ENCODE data around the gene MOSMO.

MOSMO gene

DNA sequence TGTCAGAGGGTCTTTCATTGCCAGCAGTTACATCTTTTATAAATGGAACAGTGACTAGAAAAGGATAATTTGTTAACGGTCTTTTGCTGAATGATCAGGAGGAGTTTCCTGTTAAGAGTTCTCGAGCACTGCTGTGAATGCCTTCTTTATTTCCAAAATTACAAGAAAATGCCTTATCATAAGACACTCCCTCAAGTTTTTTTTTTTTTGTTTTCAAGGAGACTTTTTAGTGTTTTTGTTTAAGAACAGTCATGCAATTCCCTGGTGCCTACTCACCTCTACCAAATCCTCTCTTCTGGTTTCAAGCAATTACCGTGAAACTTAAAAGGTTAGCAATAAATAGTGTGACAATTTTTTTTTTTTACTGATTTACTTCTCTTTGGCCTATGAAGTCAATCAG, 65.4 kb downstream of the MOSMO start:
- H3K4me3 ChIP-seq (replicated peaks; ENCODE audit: low read depth, low read length) = no peak overlapping the region

DNA sequence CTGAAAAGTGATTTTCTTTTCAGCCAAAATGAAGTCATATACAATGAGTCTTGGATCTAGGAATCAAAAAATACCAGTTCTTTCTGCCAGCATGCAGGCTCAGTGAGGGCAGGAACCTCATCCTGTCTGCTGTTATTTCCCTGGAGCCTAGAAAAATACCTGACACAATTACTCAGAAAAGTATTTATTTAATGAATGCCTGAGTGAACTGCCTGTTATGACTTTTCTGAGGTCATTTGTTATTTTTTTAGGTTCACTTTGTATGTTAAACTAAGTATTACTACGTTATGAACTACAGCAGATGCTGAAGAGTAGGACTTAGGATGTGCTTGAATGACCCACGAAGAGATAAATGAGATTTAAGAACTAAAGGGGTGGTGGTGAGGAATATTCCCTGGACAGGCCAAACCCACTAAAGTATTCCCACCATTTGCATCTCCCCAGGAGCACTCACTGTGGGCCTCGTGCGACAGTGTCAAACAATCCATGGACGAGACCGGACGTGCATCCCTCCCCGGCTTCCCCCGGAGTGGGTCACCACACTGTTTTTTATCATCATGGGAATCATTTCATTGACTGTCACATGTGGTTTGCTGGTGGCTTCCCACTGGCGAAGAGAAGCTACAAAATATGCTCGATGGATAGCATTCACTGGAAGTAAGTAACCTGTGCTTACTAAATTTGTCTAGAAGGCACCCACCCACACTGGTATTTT, 67.3 kb downstream of the MOSMO start:
- no peak overlapping the region for H3K4me3 ChIP-seq (replicated peaks; ENCODE audit: low read depth, low read length)
- DNase-seq (ENCODE audit: low read depth) = no peak
- TF ChIP-seq, protein P1, sequence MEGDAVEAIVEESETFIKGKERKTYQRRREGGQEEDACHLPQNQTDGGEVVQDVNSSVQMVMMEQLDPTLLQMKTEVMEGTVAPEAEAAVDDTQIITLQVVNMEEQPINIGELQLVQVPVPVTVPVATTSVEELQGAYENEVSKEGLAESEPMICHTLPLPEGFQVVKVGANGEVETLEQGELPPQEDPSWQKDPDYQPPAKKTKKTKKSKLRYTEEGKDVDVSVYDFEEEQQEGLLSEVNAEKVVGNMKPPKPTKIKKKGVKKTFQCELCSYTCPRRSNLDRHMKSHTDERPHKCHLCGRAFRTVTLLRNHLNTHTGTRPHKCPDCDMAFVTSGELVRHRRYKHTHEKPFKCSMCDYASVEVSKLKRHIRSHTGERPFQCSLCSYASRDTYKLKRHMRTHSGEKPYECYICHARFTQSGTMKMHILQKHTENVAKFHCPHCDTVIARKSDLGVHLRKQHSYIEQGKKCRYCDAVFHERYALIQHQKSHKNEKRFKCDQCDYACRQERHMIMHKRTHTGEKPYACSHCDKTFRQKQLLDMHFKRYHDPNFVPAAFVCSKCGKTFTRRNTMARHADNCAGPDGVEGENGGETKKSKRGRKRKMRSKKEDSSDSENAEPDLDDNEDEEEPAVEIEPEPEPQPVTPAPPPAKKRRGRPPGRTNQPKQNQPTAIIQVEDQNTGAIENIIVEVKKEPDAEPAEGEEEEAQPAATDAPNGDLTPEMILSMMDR (IDR thresholded peaks at IDR 0.05; ENCODE audit: low read length, missing control alignments) = no peak

More for the DNA sequence above, 65.4 kb downstream of the MOSMO start:
- TF ChIP-seq, protein P1 (IDR thresholded peaks at IDR 0.05; ENCODE audit: low read length, missing control alignments) = no peak
- DNase-seq (ENCODE audit: low read depth) = peak; percentile 18

DNA sequence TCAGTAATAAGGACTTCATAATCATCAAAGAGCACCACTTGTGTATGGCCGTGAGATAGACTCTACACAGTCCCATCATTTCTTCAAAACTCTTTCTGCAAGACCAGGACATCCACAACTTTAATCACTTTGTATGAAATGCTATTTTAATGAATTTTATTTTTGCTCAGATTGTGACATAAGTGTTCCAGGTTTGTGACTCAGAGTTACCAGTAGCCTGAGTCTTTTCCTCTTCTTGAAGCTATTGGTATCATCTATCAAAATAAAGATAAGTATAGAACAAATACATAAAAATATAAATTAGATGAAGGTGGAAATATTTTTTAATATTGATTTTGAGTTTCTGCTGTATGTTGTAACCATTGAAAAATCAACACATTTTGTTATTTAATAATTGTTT, 67.9 kb downstream of the MOSMO start:
- DNase-seq (ENCODE audit: low read depth) = no peak
- TF ChIP-seq, protein P1 (IDR thresholded peaks at IDR 0.05; ENCODE audit: low read length, missing control alignments) = no peak
- no peak overlapping the region for H3K4me3 ChIP-seq (replicated peaks; ENCODE audit: low read depth, low read length)

DNA sequence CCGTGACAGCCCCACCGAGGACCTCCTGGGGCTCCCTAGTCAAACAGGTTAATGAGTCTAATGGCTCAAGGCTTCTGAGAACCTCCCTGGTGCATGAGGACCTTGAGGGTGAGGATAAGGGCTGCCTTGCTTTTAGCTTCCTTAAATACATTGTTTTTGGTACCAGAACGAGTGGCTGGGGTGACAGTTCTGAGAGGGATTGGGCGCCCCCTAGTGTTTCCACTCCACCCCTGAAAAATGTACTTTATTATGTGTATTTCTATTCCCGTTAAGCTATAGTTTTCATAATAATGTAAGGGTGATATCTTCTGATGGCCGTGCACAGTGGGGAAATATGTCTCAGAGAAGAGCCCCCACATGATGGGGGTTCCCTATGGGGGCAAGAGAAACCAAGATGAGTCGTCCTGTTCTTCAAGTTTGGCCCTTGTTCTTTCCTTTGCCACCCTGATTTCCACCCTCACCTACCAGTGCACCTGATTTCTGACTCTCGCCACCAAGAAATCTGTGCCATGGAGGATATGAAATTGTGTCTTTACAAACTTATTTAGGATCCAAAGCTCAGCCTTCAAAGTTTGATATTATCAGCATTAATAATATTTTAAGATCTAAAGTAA, 69.9 kb downstream of the MOSMO start:
- DNase-seq (ENCODE audit: low read depth) = peak; percentile 79
- no peak overlapping the region for H3K4me3 ChIP-seq (replicated peaks; ENCODE audit: low read depth, low read length)
- TF ChIP-seq, protein P1 (IDR thresholded peaks at IDR 0.05; ENCODE audit: low read length, missing control alignments) = peak; percentile 78

DNA sequence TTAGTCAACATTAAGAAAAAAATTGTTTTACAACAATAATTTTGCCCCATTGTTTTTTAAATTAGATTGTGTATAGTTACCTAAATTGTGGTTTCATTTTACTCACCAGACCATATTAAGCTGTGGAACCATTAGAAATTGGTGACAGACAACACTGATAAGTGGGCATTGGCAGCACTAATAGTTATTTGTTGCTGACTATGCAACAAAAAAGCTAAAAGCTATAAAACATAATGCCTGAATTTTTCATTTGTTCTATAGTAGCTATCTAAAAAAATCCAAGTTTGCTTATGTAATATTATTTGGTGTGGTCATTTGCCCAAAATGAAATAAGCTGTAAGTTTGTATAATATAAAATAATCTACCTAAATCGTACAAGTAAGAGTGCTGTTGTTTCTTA, 70.7 kb downstream of the MOSMO start:
- H3K4me3 ChIP-seq (replicated peaks; ENCODE audit: low read depth, low read length) = no peak overlapping the region
- TF ChIP-seq, protein P1 (IDR thresholded peaks at IDR 0.05; ENCODE audit: low read length, missing control alignments) = no peak
- DNase-seq (ENCODE audit: low read depth) = no peak

DNA sequence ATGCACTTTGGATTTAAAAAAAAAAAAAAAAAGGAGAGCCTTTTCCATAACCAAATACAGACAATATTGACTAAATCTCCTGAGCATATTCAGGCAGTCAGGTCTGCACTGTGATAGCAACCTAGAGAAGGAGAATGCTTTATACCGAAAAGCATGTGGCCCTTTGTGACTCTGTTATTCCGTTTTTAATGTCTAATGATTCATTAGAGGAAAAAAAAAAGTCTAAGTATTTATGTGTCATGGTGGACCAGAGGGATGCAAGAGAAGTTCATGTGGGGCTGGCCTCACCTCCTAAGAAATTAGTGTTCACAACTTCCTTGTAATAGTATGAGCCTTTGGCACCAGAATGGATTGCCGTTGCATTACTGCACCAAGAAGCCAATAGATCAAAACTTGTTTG, 73.1 kb downstream of the MOSMO start:
- no peak for DNase-seq (ENCODE audit: low read depth)
- no peak overlapping the region for H3K4me3 ChIP-seq (replicated peaks; ENCODE audit: low read depth, low read length)
- TF ChIP-seq, protein P1 (IDR thresholded peaks at IDR 0.05; ENCODE audit: low read length, missing control alignments) = no peak

DNA sequence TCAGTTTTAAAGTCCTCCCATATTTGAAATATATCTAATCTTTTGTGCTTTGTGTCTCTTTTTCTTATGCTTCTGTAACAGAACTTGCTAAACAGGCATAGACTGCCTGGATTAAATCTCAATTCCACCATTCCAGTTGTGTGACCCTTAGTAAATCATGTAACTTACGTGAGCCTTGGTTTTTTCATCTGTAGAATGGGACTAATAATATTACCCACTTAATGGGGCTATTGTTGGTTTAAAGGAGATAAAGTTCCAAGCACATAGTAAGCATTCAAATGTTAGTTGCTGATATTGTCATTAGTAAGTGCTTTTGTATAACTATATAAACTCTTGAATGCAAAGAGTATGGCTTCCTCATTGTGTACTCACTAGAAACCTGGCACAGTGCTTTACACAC, 78.5 kb downstream of the MOSMO start:
- no peak for DNase-seq (ENCODE audit: low read depth)
- TF ChIP-seq, protein P1 (IDR thresholded peaks at IDR 0.05; ENCODE audit: low read length, missing control alignments) = no peak
- H3K4me3 ChIP-seq (replicated peaks; ENCODE audit: low read depth, low read length) = no peak overlapping the region
